ENCODE results near the gene ACYP1. TPM values are rescaled to one million over a fixed set of nuclear protein-coding genes. Genes with fewer than 3 reads are reported as not detected.
A peak's percentile ranks its signal among the peaks of the same experiment; 100 is the strongest.

Gene ACYP1
- total and polyA plus RNA-seq, 2 of the 13 experiments (the other 11 are each of a cell fraction or from before 2014, with no cell fraction given): 9.7 to 22.4 TPM

DNA sequence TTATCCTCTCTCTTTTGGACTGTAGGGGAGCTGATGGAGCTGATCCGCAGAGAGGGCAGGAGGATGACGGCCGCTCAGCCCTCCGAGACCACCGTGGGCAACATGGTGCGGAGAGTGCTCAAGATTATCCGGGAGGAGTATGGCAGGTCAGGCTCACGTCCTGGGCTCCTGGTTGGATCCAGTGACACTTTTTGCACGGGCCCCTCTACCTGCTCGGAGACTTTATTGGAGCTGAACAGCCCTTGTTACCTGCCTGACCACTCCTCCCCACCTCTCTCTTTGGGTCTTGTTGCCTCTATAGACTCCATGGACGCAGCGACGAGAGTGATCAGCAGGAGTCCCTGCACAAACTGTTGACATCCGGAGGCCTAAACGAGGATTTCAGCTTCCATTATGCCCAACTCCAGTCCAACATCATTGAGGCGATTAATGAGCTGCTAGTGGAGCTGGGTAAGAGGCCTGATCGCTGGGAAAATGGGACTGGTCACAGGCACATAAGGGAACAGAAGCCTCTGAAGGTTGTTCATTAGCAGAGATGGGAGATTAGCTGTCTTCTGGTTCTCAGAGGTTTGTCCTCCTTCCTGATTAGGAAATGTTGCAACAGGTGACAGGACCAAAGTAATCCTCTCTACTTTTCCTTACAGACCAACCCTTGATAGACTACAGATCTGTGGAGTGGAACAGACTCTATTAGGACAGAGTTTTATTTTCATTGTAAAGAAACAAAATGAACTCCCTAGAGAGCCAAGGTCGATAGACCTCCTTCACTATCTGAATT, 60.4 kb downstream of the ACYP1 start (continued):
- TF ChIP-seq NONO (IDR thresholded peaks at IDR 0.05) (no peak), NONO (CRISPR knock-in tag; conservative IDR thresholded peaks at IDR 0.05) (no peak), ZNF782 (CRISPR knock-in tag; IDR thresholded peaks at IDR 0.05; ENCODE audit: borderline replicate concordance) (no peak), MBD4 (IDR thresholded peaks at IDR 0.05; ENCODE audit: borderline replicate concordance, low read length) (no peak), HOXA5 (CRISPR knock-in tag; IDR thresholded peaks at IDR 0.05) (0 out of 2 replicates have a peak, but pooled peaks have one; percentile 12), FOXA3 (CRISPR knock-in tag; IDR thresholded peaks at IDR 0.05) (no peak), ZNF567 (CRISPR knock-in tag; IDR thresholded peaks at IDR 0.05; ENCODE audit: borderline replicate concordance) (no peak), MEIS1 (CRISPR knock-in tag; IDR thresholded peaks at IDR 0.05; ENCODE audit: borderline replicate concordance) (no peak), YEATS2 (CRISPR knock-in tag; IDR thresholded peaks at IDR 0.05; ENCODE audit: borderline replicate concordance) (no peak), ZNF761 (CRISPR knock-in tag; conservative IDR thresholded peaks at IDR 0.05) (0 out of 2 replicates have a peak, but pooled peaks have one; percentile 41), ZNF460 (CRISPR knock-in tag; IDR thresholded peaks at IDR 0.05; ENCODE audit: borderline replicate concordance) (no peak), AGO1 (IDR thresholded peaks at IDR 0.05; ENCODE audit: low read depth, low read length, poor library complexity, severe bottlenecking) (no peak), HES4 (CRISPR knock-in tag; IDR thresholded peaks at IDR 0.05; ENCODE audit: borderline replicate concordance) (no peak), GABPB1 (CRISPR knock-in tag; IDR thresholded peaks at IDR 0.05) (no peak), ZFP62 (CRISPR knock-in tag; IDR thresholded peaks at IDR 0.05) (no peak)
- TF ChIP-seq, protein P1, sequence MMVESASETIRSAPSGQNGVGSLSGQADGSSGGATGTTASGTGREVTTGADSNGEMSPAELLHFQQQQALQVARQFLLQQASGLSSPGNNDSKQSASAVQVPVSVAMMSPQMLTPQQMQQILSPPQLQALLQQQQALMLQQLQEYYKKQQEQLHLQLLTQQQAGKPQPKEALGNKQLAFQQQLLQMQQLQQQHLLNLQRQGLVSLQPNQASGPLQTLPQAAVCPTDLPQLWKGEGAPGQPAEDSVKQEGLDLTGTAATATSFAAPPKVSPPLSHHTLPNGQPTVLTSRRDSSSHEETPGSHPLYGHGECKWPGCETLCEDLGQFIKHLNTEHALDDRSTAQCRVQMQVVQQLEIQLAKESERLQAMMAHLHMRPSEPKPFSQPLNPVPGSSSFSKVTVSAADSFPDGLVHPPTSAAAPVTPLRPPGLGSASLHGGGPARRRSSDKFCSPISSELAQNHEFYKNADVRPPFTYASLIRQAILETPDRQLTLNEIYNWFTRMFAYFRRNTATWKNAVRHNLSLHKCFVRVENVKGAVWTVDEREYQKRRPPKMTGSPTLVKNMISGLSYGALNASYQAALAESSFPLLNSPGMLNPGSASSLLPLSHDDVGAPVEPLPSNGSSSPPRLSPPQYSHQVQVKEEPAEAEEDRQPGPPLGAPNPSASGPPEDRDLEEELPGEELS (CRISPR knock-in tag; IDR thresholded peaks at IDR 0.05): no peak
- TF ChIP-seq, protein P2, sequence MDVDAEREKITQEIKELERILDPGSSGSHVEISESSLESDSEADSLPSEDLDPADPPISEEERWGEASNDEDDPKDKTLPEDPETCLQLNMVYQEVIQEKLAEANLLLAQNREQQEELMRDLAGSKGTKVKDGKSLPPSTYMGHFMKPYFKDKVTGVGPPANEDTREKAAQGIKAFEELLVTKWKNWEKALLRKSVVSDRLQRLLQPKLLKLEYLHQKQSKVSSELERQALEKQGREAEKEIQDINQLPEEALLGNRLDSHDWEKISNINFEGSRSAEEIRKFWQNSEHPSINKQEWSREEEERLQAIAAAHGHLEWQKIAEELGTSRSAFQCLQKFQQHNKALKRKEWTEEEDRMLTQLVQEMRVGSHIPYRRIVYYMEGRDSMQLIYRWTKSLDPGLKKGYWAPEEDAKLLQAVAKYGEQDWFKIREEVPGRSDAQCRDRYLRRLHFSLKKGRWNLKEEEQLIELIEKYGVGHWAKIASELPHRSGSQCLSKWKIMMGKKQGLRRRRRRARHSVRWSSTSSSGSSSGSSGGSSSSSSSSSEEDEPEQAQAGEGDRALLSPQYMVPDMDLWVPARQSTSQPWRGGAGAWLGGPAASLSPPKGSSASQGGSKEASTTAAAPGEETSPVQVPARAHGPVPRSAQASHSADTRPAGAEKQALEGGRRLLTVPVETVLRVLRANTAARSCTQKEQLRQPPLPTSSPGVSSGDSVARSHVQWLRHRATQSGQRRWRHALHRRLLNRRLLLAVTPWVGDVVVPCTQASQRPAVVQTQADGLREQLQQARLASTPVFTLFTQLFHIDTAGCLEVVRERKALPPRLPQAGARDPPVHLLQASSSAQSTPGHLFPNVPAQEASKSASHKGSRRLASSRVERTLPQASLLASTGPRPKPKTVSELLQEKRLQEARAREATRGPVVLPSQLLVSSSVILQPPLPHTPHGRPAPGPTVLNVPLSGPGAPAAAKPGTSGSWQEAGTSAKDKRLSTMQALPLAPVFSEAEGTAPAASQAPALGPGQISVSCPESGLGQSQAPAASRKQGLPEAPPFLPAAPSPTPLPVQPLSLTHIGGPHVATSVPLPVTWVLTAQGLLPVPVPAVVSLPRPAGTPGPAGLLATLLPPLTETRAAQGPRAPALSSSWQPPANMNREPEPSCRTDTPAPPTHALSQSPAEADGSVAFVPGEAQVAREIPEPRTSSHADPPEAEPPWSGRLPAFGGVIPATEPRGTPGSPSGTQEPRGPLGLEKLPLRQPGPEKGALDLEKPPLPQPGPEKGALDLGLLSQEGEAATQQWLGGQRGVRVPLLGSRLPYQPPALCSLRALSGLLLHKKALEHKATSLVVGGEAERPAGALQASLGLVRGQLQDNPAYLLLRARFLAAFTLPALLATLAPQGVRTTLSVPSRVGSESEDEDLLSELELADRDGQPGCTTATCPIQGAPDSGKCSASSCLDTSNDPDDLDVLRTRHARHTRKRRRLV (CRISPR knock-in tag; IDR thresholded peaks at IDR 0.05): no peak
- TF ChIP-seq, protein P3, sequence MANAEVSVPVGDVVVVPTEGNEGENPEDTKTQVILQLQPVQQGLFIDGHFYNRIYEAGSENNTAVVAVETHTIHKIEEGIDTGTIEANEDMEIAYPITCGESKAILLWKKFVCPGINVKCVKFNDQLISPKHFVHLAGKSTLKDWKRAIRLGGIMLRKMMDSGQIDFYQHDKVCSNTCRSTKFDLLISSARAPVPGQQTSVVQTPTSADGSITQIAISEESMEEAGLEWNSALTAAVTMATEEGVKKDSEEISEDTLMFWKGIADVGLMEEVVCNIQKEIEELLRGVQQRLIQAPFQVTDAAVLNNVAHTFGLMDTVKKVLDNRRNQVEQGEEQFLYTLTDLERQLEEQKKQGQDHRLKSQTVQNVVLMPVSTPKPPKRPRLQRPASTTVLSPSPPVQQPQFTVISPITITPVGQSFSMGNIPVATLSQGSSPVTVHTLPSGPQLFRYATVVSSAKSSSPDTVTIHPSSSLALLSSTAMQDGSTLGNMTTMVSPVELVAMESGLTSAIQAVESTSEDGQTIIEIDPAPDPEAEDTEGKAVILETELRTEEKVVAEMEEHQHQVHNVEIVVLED (CRISPR knock-in tag; IDR thresholded peaks at IDR 0.05; ENCODE audit: borderline replicate concordance): no peak
- TF ChIP-seq, protein P4, sequence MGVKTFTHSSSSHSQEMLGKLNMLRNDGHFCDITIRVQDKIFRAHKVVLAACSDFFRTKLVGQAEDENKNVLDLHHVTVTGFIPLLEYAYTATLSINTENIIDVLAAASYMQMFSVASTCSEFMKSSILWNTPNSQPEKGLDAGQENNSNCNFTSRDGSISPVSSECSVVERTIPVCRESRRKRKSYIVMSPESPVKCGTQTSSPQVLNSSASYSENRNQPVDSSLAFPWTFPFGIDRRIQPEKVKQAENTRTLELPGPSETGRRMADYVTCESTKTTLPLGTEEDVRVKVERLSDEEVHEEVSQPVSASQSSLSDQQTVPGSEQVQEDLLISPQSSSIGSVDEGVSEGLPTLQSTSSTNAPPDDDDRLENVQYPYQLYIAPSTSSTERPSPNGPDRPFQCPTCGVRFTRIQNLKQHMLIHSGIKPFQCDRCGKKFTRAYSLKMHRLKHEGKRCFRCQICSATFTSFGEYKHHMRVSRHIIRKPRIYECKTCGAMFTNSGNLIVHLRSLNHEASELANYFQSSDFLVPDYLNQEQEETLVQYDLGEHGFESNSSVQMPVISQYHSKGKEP (CRISPR knock-in tag; IDR thresholded peaks at IDR 0.05): no peak

All from HepG2 (cell line).